ENCODE measurements around the gene RGMA.
A peak's percentile ranks its signal among the peaks of the same experiment; 100 is the strongest.
"Not testable (repeated sequence)": the region's sequence is repeated elsewhere in the genome, so short reads cannot be mapped to it uniquely, and the experiment has no call there.

Gene RGMA

GRCh38 chr15:93031557-93032384 lies 57.2 kb downstream of the RGMA start:
- not testable (repeated sequence) for DNase-seq

- DNase-seq = no peak
Observed at GRCh38 chr15:93031103-93031464, 57.9 kb downstream of the RGMA start.

- DNase-seq = peak; percentile 43
Observed at GRCh38 chr15:93030430-93031102, 58.4 kb downstream of the RGMA start.

- no peak for DNase-seq
Observed at GRCh38 chr15:93029836-93030429, 59.1 kb downstream of the RGMA start.

- DNase-seq = no peak
Observed at GRCh38 chr15:93029214-93029835, 59.7 kb downstream of the RGMA start.

GRCh38 chr15:93028632-93029213 lies 60.3 kb downstream of the RGMA start:
- no peak for DNase-seq

- no peak for DNase-seq
Observed at GRCh38 chr15:93028111-93028631, 60.8 kb downstream of the RGMA start.

- DNase-seq = no peak
Observed at GRCh38 chr15:93027413-93027812, 61.6 kb downstream of the RGMA start.

- no peak for DNase-seq
Observed at GRCh38 chr15:93026380-93026817, 62.6 kb downstream of the RGMA start.

- DNase-seq = no peak
Observed at GRCh38 chr15:93025625-93025982, 63.4 kb downstream of the RGMA start.

- DNase-seq = no peak
Observed at GRCh38 chr15:93024716-93025624, 64.0 kb downstream of the RGMA start.

- DNase-seq = no peak
Observed at GRCh38 chr15:93024293-93024692, 64.7 kb downstream of the RGMA start.

GRCh38 chr15:93020976-93021772 lies 67.8 kb downstream of the RGMA start:
- no peak for DNase-seq

GRCh38 chr15:93019971-93020370 lies 69.0 kb downstream of the RGMA start:
- no peak for DNase-seq

- no peak for DNase-seq
Observed at GRCh38 chr15:93019090-93019489, 69.9 kb downstream of the RGMA start.

- no peak for DNase-seq
Observed at GRCh38 chr15:93018574-93018973, 70.4 kb downstream of the RGMA start.

- no peak for DNase-seq
Observed at GRCh38 chr15:93017526-93017925, 71.5 kb downstream of the RGMA start.

- DNase-seq = no peak
Observed at GRCh38 chr15:93012786-93013185, 76.2 kb downstream of the RGMA start.

- no peak for DNase-seq
Observed at GRCh38 chr15:93007994-93008393, 81.0 kb downstream of the RGMA start.

- no peak for DNase-seq
Observed at GRCh38 chr15:93005133-93005532, 83.9 kb downstream of the RGMA start.

GRCh38 chr15:93001881-93002280 lies 87.1 kb downstream of the RGMA start:
- no peak for DNase-seq

All from NCI-H345 (cell line).